ENCODE measurements around the gene PDILT. TPM values are rescaled to one million over a fixed set of nuclear protein-coding genes. Genes with fewer than 3 reads are reported as not detected.

Gene PDILT
- total and polyA plus RNA-seq, 2 donors = 0.16 TPM; not detected in 1

DNA sequence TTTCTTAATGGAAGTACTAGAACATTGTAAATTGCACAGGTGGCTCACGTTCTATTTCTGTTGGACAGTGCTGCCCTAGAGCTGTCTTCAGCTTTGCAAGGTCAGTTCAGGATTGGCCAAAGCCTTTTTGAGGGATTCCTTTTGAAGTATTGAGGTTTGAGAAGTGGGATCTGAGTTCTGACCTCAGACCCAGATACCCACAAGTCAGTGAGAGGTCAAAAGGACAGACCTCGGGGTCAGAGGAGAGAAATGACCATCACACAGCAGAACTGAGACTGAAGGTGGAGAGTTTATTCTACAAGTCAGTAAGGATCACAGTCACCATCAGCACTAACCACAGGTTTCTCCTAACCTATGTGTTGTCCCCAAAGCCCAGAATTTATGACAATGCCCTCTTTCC lies 6.5 kb upstream of the PDILT start:
- H3K27ac ChIP-seq (ENCODE audit: low read depth in 1 of 2, low read length in 1 of 2) = no peak overlapping the region
- H3K4me1 ChIP-seq (ENCODE audit: control insufficient read depth in 2 of 2, insufficient read depth in 2 of 2, low read length in 2 of 2) = no peaks in the 10 kb centered on the region
- H3K9me3 ChIP-seq (ENCODE audit: control insufficient read depth in 2 of 2, insufficient read depth in 1 of 2, low read length in 1 of 2) = no peaks in the 10 kb centered on the region
- no peaks in the 10 kb centered on the region for H3K36me3 ChIP-seq (ENCODE audit: control insufficient read depth in 2 of 2, insufficient read depth in 2 of 2, low read length in 1 of 2)
- DNase-seq (ENCODE audit: low read depth in 6 of 9, low spot score in 9 of 9) = no peak
- H3K27me3 ChIP-seq (ENCODE audit: control insufficient read depth in 2 of 2, insufficient read depth in 1 of 2, low read length in 1 of 2) = no peaks in the 10 kb centered on the region
- 96% methylated on average over 2 of the region's 2 CpGs for WGBS
- H3K4me3 ChIP-seq (ENCODE audit: low read length in 2 of 2) = no peak overlapping the region

DNA sequence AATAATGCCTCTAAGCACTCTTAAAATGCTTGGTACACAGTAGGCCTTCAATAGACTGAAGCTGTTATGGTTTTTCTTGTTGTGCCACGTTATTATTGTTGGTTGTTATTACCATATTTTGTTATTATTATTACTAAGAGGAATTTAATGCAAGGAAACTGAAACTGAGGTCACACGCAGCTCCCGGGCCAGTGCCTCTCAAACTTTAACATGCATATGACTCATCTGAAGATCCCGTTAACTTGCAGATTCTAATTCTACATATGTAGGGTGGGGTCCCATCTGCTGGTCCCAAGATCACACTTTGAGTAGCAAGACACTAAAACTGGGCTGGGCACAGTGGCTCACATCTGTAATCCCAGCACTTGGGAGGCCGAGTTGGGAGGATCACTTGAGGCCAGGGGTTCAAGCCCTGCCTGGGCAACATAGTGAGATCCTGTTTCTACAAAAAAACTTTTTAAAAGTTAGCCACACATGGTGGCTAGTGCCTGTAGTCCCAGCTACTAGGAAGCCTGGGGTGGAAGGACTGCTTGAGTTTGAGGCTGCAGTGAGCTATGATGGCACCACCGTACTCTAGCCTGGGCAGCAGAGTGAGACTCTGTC lies 5.7 kb upstream of the PDILT start:
- no peak for DNase-seq (ENCODE audit: low read depth in 6 of 9, low spot score in 9 of 9)
- no peaks in the 10 kb centered on the region for H3K9me3 ChIP-seq (ENCODE audit: control insufficient read depth in 2 of 2, insufficient read depth in 1 of 2, low read length in 1 of 2)
- H3K27ac ChIP-seq (ENCODE audit: low read depth in 1 of 2, low read length in 1 of 2) = no peak overlapping the region
- no peaks in the 10 kb centered on the region for H3K27me3 ChIP-seq (ENCODE audit: control insufficient read depth in 2 of 2, insufficient read depth in 1 of 2, low read length in 1 of 2)
- no peaks in the 10 kb centered on the region for H3K4me1 ChIP-seq (ENCODE audit: control insufficient read depth in 2 of 2, insufficient read depth in 2 of 2, low read length in 2 of 2)
- no peak overlapping the region for H3K4me3 ChIP-seq (ENCODE audit: low read length in 2 of 2)
- H3K36me3 ChIP-seq (ENCODE audit: control insufficient read depth in 2 of 2, insufficient read depth in 2 of 2, low read length in 1 of 2) = no peaks in the 10 kb centered on the region
- 86% methylated on average over 6 of the region's 6 CpGs for WGBS

DNA sequence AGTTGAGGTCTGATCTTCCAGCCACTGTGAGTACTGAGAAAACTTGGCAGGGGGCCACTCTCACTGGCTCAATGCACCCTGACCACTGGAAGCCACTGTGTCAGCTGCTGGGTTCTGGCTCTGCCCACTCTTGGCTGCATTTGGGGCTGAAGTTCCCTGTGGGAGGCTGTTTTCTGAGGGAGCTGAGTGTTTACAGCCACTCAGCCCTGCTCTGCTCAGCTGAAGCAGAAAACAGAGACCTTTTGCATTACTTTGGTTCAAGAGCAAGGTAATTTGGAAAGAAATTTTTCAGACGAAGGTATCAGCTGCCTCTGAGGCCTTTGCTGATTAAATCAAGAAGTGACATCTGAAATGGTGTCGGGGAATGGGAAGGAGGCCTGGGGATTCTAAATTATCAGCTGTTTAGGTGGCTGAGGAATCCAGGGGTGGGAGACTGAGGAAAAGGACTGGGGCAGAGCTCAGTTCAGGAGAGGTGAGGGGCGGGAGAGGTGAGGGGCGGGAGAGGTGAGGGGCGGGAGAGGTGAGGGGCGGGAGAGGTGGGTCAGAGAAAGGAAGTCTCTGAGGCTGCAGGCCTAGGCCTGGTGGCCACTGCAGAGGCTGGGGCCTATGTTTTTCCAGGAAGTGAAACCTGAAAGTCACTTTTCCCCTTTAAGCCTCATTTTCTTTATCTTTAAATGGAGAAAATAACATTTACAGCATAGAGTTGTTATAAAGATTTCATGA lies 5.0 kb upstream of the PDILT start, which contains the start of gene ACSM5:
Gene ACSM5, plus strand, starts transcription at position 137 of the 723 bp plus-strand sequence. CDS start 1,951 bp downstream, outside the sequence.
- no peak within 1 kb of the TSS for H3K4me3 ChIP-seq (ENCODE audit: low read length in 2 of 2)
- WGBS = 94% methylated on average over 6 of the region's 6 CpGs
- H3K4me1 ChIP-seq (ENCODE audit: control insufficient read depth in 2 of 2, insufficient read depth in 2 of 2, low read length in 2 of 2) = no peaks in the 10 kb centered on the region
- no peaks in the 10 kb centered on the region for H3K36me3 ChIP-seq (ENCODE audit: control insufficient read depth in 2 of 2, insufficient read depth in 2 of 2, low read length in 1 of 2)
- no peaks in the 10 kb centered on the region for H3K27me3 ChIP-seq (ENCODE audit: control insufficient read depth in 2 of 2, insufficient read depth in 1 of 2, low read length in 1 of 2)
- H3K27ac ChIP-seq (ENCODE audit: low read depth in 1 of 2, low read length in 1 of 2) = no peak within 1 kb of the TSS
- DNase-seq (ENCODE audit: low read depth in 6 of 9, low spot score in 9 of 9) = no peak
- no peaks in the 10 kb centered on the region for H3K9me3 ChIP-seq (ENCODE audit: control insufficient read depth in 2 of 2, insufficient read depth in 1 of 2, low read length in 1 of 2)

DNA sequence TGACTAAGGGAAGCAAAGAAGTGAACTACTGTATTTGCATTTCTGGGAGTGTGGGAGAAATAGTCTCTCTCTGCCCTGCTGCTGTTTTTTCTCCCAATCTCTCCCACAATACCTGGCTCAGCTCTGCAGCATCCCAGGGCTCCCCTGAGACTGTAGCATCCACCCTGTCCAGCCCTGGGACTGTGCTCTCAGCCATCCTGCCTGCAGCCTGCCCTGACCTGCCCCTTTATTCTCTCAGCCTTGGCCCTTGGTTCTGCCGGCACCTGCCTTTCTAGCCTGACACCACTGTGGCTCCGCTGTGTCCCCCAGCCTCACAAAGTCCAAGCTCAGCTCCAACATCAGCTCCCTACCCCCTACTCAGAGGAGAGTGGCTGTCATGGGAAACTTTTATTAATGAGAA lies 1.9 kb downstream of the PDILT start:
- Histone ChIP-seq H3K4me1 (ENCODE audit: control insufficient read depth in 2 of 2, insufficient read depth in 2 of 2, low read length in 2 of 2) (no peaks in the 10 kb centered on the region), H3K27ac (ENCODE audit: low read depth in 1 of 2, low read length in 1 of 2) (no peak overlapping the region), H3K4me3 (ENCODE audit: low read length in 2 of 2) (no peak overlapping the region), H3K27me3 (ENCODE audit: control insufficient read depth in 2 of 2, insufficient read depth in 1 of 2, low read length in 1 of 2) (no peaks in the 10 kb centered on the region), H3K9me3 (ENCODE audit: control insufficient read depth in 2 of 2, insufficient read depth in 1 of 2, low read length in 1 of 2) (no peaks in the 10 kb centered on the region), H3K36me3 (ENCODE audit: control insufficient read depth in 2 of 2, insufficient read depth in 2 of 2, low read length in 1 of 2) (no peaks in the 10 kb centered on the region)
- WGBS = 95% methylated on average over 2 of the region's 2 CpGs
- DNase-seq (ENCODE audit: low read depth in 6 of 9, low spot score in 9 of 9) = no peak

DNA sequence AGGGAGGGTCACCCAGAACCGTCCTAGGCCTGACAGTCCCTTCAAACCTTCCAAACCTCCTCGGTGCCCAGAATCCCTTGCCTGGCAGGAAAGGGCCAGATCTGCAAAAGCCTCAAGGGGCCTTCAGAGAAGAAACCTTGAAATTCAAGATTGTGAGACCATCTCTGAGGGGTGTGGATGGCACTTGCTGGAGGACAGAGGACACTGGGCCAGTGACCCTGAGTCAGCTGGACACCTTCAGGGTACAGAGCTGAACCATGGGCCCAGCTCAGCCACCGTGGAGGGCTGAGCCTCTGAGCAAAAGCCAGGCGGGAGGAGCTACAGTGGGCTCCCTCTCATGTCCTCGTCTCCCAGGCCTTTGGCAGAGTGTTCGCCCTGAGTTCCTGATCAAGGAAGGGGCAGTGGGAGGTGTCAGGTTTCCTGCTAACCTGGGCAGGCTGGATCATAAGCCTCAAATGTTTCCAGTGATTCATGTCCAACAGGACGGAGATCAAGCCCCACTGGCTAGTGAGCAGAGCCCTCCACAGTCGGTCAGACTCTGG lies 3.0 kb downstream of the PDILT start:
- Histone ChIP-seq H3K27ac (ENCODE audit: low read depth in 1 of 2, low read length in 1 of 2) (no peak overlapping the region), H3K27me3 (ENCODE audit: control insufficient read depth in 2 of 2, insufficient read depth in 1 of 2, low read length in 1 of 2) (no peaks in the 10 kb centered on the region), H3K4me3 (ENCODE audit: low read length in 2 of 2) (no peak overlapping the region), H3K36me3 (ENCODE audit: control insufficient read depth in 2 of 2, insufficient read depth in 2 of 2, low read length in 1 of 2) (no peaks in the 10 kb centered on the region), H3K9me3 (ENCODE audit: control insufficient read depth in 2 of 2, insufficient read depth in 1 of 2, low read length in 1 of 2) (no peaks in the 10 kb centered on the region), H3K4me1 (ENCODE audit: control insufficient read depth in 2 of 2, insufficient read depth in 2 of 2, low read length in 2 of 2) (no peaks in the 10 kb centered on the region)
- 79% methylated on average over 8 of the region's 8 CpGs for whole genome bisulfite sequencing
- DNase-seq (ENCODE audit: low read depth in 6 of 9, low spot score in 9 of 9) = no peak

DNA sequence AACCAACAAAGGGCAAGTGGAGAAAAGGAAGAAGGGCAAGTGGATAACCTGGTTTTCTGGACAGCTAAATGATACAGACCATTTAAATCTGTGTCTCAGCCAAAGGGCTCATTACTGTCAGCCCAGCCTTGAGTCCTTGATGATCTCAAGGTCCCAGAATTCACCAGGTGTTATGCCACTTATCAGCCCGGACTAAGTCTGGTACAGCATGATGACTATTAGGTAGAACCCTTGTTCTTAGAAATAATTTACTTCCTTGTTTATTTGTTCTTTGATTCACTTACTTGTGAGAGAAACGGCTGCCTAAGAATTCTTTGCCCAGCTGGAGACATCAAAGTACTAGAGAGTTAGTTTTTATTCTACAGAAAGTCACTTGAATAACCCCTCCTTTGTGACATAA lies 3.5 kb downstream of the PDILT start:
- H3K4me1 ChIP-seq (ENCODE audit: control insufficient read depth in 2 of 2, insufficient read depth in 2 of 2, low read length in 2 of 2) = no peaks in the 10 kb centered on the region
- no peaks in the 10 kb centered on the region for H3K36me3 ChIP-seq (ENCODE audit: control insufficient read depth in 2 of 2, insufficient read depth in 2 of 2, low read length in 1 of 2)
- DNase-seq (ENCODE audit: low read depth in 6 of 9, low spot score in 9 of 9) = no peak
- H3K4me3 ChIP-seq (ENCODE audit: low read length in 2 of 2) = no peak overlapping the region
- no peaks in the 10 kb centered on the region for H3K9me3 ChIP-seq (ENCODE audit: control insufficient read depth in 2 of 2, insufficient read depth in 1 of 2, low read length in 1 of 2)
- 69% methylated on average over 2 of the region's 2 CpGs for WGBS
- H3K27me3 ChIP-seq (ENCODE audit: control insufficient read depth in 2 of 2, insufficient read depth in 1 of 2, low read length in 1 of 2) = no peaks in the 10 kb centered on the region
- no peak overlapping the region for H3K27ac ChIP-seq (ENCODE audit: low read depth in 1 of 2, low read length in 1 of 2)

DNA sequence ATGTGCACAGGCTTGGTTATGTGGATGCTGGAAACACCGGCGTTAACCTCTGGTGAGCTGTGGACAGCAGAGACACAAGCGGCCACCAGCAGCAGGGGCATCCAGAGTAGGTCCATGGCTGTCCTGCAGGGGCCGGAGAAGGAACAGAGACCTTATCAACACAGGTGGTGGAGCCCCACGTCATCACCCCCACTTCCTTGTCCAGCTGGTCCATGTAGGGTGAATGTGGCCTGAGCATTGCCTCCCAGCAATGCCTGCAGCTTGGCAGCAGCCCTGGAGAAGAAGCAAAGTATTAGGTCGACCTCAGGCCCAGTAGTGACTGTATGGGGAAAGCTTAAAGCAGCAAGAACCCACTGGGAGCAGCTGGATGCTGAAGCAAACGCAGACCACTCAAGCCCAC lies 5.4 kb downstream of the PDILT start:
- Histone ChIP-seq H3K4me3 (ENCODE audit: low read length in 2 of 2) (no peak overlapping the region), H3K27me3 (ENCODE audit: control insufficient read depth in 2 of 2, insufficient read depth in 1 of 2, low read length in 1 of 2) (no peaks in the 10 kb centered on the region), H3K9me3 (ENCODE audit: control insufficient read depth in 2 of 2, insufficient read depth in 1 of 2, low read length in 1 of 2) (no peaks in the 10 kb centered on the region), H3K36me3 (ENCODE audit: control insufficient read depth in 2 of 2, insufficient read depth in 2 of 2, low read length in 1 of 2) (no peaks in the 10 kb centered on the region), H3K4me1 (ENCODE audit: control insufficient read depth in 2 of 2, insufficient read depth in 2 of 2, low read length in 2 of 2) (no peaks in the 10 kb centered on the region), H3K27ac (ENCODE audit: low read depth in 1 of 2, low read length in 1 of 2) (no peak overlapping the region)
- no peak for DNase-seq (ENCODE audit: low read depth in 6 of 9, low spot score in 9 of 9)
- 75% methylated on average over 7 of the region's 7 CpGs for WGBS

DNA sequence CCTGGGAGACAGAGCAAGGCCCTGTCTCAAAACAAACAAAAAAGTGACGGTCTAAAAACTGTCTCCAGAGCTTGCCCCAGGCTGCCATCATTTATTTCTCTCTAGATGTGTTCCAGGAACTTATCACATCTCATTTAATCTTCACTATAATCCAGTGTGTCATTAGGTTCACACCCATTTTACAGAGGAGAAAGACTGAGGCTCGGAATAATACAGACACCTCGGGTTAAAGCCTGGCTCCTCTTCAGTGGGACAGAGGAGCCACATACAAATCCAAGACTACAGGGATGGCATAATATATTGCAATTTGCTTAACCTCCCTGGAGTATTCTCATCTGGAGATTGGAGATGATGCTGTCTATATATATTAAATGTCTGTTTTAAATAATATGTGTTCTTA lies 5.9 kb downstream of the PDILT start:
- Histone ChIP-seq H3K27ac (ENCODE audit: low read depth in 1 of 2, low read length in 1 of 2) (no peak overlapping the region), H3K4me1 (ENCODE audit: control insufficient read depth in 2 of 2, insufficient read depth in 2 of 2, low read length in 2 of 2) (no peaks in the 10 kb centered on the region), H3K27me3 (ENCODE audit: control insufficient read depth in 2 of 2, insufficient read depth in 1 of 2, low read length in 1 of 2) (no peaks in the 10 kb centered on the region), H3K36me3 (ENCODE audit: control insufficient read depth in 2 of 2, insufficient read depth in 2 of 2, low read length in 1 of 2) (no peaks in the 10 kb centered on the region), H3K4me3 (ENCODE audit: low read length in 2 of 2) (no peak overlapping the region), H3K9me3 (ENCODE audit: control insufficient read depth in 2 of 2, insufficient read depth in 1 of 2, low read length in 1 of 2) (no peaks in the 10 kb centered on the region)
- WGBS = 90% methylated on average over 3 of the region's 3 CpGs
- no peak for DNase-seq (ENCODE audit: low read depth in 6 of 9, low spot score in 9 of 9)

DNA sequence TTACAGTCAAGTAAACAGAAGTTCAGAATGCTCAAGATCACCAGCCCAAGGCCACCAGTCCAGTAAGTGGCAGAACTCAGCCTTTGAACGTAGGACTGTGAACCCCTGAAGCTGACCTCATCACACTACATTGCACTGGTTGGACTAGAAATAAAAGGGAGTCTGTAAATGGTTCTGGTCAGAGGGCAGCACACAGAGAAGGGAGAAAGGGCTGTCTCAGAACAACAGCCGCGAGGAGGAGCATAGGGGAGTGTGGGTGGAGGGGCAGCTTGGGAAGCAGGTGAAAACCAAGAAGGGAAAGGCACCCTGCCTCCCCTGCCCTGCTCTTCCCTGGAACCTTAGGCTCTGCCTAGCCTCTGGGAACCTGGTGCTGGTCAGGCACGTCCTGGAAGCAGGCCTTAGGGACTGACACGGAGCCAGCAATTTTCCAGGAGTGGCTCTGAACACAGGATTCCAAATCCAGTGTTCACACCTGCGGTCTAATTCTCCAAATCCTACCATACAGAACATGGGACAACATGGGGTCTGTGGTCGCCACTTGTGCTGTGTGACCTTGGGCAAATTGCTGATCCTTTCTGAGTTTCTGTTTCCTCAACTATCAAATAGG lies 7.0 kb downstream of the PDILT start:
- Histone ChIP-seq H3K9me3 (ENCODE audit: control insufficient read depth in 2 of 2, insufficient read depth in 1 of 2, low read length in 1 of 2) (no peaks in the 10 kb centered on the region), H3K4me3 (ENCODE audit: low read length in 2 of 2) (no peak overlapping the region), H3K27me3 (ENCODE audit: control insufficient read depth in 2 of 2, insufficient read depth in 1 of 2, low read length in 1 of 2) (no peaks in the 10 kb centered on the region), H3K4me1 (ENCODE audit: control insufficient read depth in 2 of 2, insufficient read depth in 2 of 2, low read length in 2 of 2) (no peaks in the 10 kb centered on the region), H3K27ac (ENCODE audit: low read depth in 1 of 2, low read length in 1 of 2) (no peak overlapping the region), H3K36me3 (ENCODE audit: control insufficient read depth in 2 of 2, insufficient read depth in 2 of 2, low read length in 1 of 2) (no peaks in the 10 kb centered on the region)
- no peak for DNase-seq (ENCODE audit: low read depth in 6 of 9, low spot score in 9 of 9)
- WGBS = 87% methylated on average over 7 of the region's 7 CpGs
